Stromal cell of bone marrow (primary cell): ENCODE data around the gene IFRD2.
A peak's percentile ranks its signal among the peaks of the same experiment; 100 is the strongest.
"Not testable (repeated sequence)": the region's sequence is repeated elsewhere in the genome, so short reads cannot be mapped to it uniquely, and the experiment has no call there.

Experiments used
- DNase-seq: peaks from one replicate; pipeline ENCODE4 v3.0.0-alpha.2; 2012; ENCODE audit warnings: low read depth

Gene IFRD2

GRCh38 chr3:50268276-50268675 lies 24.0 kb downstream of the IFRD2 start:
- no peak for DNase-seq

GRCh38 chr3:50267280-50267913 lies 24.8 kb downstream of the IFRD2 start:
- DNase-seq, result no peak

GRCh38 chr3:50266836-50267235 lies 25.4 kb downstream of the IFRD2 start:
- no peak for DNase-seq

GRCh38 chr3:50266017-50266416 lies 26.2 kb downstream of the IFRD2 start:
- no peak for DNase-seq

- no peak for DNase-seq
Observed at GRCh38 chr3:50265571-50265970, 26.7 kb downstream of the IFRD2 start.

- no peak for DNase-seq
Observed at GRCh38 chr3:50264964-50265485, 27.2 kb downstream of the IFRD2 start.

GRCh38 chr3:50264383-50264963 lies 27.8 kb downstream of the IFRD2 start:
- peak; percentile 74 for DNase-seq

GRCh38 chr3:50263478-50264382 lies 28.5 kb downstream of the IFRD2 start:
- no peak for DNase-seq

GRCh38 chr3:50262778-50263177 lies 29.5 kb downstream of the IFRD2 start:
- DNase-seq, result no peak

GRCh38 chr3:50262200-50262599 lies 30.0 kb downstream of the IFRD2 start:
- not testable (repeated sequence) for DNase-seq

- no peak for DNase-seq
Observed at GRCh38 chr3:50261505-50261904, 30.7 kb downstream of the IFRD2 start.

- DNase-seq, result no peak
Observed at GRCh38 chr3:50260942-50261441, 31.2 kb downstream of the IFRD2 start.

GRCh38 chr3:50260027-50260941 lies 31.9 kb downstream of the IFRD2 start:
- DNase-seq, result peak; percentile 80

- DNase-seq, result no peak
Observed at GRCh38 chr3:50259432-50260026, 32.7 kb downstream of the IFRD2 start.

GRCh38 chr3:50258979-50259378 lies 33.2 kb downstream of the IFRD2 start:
- no peak for DNase-seq

GRCh38 chr3:50258029-50258680 lies 34.1 kb downstream of the IFRD2 start:
- no peak for DNase-seq

GRCh38 chr3:50256978-50257890 lies 35.0 kb downstream of the IFRD2 start:
- no peak for DNase-seq

GRCh38 chr3:50255251-50255615 lies 37.0 kb downstream of the IFRD2 start:
- no peak for DNase-seq

- no peak for DNase-seq
Observed at GRCh38 chr3:50254577-50255250, 37.5 kb downstream of the IFRD2 start.
